Activated T-cell treated with anti-CD3 and anti-CD28 coated beads for 1 hour (primary cell): ENCODE measurements around the gene CDH10.

Experiments used
- DNase-seq: peaks from one replicate; pipeline ENCODE4 v3.0.0-alpha.2; 2020; ENCODE audit warnings: low read depth

CDH10 gene

DNA sequence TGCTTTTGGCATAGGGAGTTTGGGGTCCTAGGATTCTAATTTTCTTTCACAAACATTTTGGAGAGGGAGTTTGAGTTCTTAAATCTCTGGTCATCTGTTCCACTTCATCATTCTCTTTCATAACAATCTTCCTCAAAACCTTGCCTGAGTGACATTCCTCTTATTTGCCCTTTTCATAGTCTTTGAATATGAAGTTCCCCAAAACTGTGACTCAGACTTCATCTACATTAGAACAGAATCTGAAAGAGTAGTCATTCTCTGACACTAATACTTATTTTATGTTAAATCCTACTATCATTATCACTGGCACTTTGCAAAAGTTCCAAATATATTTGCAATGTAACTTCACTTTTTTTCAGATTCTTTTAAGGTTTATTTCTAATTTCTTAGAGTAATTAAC, 163.8 kb downstream of the CDH10 start:
- DNase-seq: no peak

DNA sequence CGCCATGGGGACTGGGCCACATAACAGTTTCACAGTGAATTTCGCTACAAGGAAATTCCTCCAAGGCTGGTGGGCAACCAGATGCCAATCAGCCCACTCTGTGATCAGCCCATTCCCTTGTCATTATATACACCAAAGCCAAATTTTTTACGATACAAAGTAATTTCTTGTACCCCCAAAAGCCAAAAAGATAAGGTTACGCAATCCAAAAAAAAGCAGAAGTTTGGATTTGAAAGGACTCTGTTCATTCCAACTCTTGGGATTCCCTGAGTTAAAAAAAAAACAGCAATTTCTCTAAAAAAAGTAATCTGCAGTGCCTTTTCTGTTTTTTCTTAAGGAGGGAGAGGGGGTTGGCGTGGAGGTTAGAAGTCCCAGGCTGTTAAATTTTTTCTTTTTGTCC, 166.8 kb downstream of the CDH10 start:
- DNase-seq: no peak

DNA sequence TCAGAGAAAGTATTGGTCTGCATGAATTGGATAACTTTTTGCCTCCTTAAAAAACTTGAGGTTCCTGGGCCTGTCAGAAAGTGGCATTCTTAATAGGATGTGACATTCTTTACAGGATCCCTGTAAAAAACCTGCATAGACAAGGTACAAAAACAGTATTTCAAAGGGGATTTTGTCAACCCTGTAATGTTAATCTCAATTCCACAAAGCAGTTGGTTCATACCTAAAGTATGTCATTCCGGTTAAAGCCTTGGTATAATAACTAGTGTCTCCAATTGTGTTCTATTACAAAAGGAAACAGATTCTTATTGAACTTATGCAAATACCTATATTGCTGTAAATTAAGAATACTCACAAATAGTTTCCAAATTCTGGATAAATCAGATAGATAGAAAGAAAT, 169.7 kb downstream of the CDH10 start:
- no peak for DNase-seq

DNA sequence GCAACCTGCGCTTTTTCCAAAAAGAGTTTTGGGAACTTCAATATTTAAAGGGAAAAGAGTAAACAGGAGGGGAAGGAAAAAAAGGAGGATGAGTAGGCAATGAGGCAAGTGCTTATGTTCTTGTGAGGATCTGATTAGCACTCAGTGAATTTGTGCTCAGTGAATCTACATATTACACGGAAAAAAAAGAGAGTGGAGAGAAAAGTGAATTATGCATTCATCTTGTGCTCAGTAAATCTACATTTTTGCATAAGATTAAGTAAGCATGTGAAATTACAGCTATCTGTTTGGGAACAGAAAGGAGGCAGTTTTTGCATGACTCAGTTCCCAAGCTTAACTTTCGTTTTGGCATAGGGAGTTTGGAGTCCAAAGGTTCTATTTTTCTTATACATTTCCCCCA, 170.1 kb downstream of the CDH10 start:
- DNase-seq: no peak

DNA sequence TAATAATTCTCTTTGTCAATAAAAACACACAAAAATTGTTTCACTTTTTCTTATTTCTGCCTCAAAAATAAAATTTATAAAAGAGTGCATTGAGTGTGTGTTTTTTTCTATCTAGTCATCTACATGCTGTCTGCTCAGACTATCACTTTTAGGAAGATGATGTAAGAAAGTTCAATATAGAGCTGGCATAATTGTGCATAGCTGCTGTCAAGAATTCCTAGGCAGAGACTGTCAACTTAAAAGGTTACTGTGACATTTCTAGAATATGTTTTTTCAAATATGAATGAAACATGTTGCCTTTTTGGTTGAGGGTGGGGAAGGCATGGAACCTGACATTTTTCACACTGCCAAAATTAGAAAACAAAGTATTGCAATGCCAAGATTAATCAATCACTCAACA, 172.3 kb downstream of the CDH10 start:
- no peak for DNase-seq

DNA sequence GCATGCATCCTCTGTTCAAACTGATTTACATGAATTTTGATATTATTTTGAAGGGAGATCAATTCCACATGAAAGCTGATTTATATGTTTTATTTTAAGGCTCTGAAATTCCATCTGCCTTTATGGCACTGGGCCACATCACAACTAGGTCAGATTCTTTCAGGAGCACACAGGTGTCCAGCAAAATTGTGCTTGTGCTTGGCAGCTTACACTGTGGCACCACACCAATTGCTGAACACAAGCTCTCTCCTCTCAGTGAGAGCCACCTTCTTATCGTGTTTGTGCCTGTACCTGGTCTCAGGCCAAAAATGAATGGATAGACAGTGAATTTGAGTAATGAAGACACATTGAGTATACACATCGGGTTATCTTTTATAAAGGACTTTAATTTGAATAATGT, 200.4 kb downstream of the CDH10 start:
- DNase-seq: no peak

DNA sequence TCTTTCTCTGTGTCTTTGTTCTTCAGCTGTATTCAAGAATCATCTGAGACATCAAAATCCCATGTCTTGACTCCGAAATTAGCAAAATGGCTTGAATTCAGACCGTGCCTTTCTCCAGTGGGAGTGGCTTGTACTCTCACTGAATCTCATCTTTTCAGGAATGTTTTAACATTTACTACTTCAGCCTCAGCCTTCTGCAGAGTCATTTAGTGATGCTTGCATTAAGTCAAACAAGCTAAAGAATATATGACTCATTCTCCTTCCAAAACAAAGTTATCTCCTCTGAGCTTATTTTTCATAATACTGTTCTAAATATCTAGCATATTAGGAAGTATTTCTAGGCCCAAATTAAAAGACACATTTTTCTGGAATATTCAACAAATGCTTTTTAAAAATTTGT, 205.3 kb downstream of the CDH10 start:
- DNase-seq: no peak
